Colonic mucosa (tissue), 4 donors: ENCODE data around the gene SET. TPM values are rescaled to one million over a fixed set of nuclear protein-coding genes. Genes with fewer than 3 reads are reported as not detected.
A peak's percentile ranks its signal among the peaks of the same experiment; 100 is the strongest.
"Not testable (repeated sequence)": the region's sequence is repeated elsewhere in the genome, so short reads cannot be mapped to it uniquely, and the experiment has no call there.

Experiments used
- DNase-seq: peaks from one replicate; pipeline ENCODE4 v3.0.0-alpha.2; 2020
- H3K27ac ChIP-seq: fragments of 200-600 bp; one replicate; pipeline ENCODE4 v1.8.0; 2021
- H3K27me3 ChIP-seq: fragments of 200-600 bp; one replicate; pipeline ENCODE4 v1.8.0; 2021
- H3K36me3 ChIP-seq: fragments of 200-600 bp; one replicate; pipeline ENCODE4 v1.8.0; 2021
- H3K4me1 ChIP-seq: fragments of 200-600 bp; one replicate; pipeline ENCODE4 v1.8.0; 2021; ENCODE audit warnings: mild to moderate bottlenecking
- H3K4me3 ChIP-seq: fragments of 200-600 bp; one replicate; pipeline ENCODE4 v1.8.0; 2021
- H3K9ac ChIP-seq, 2 donors: one replicate each; pipeline ENCODE4 v1.7.0; 2013; ENCODE audit warnings: control low read depth in 2 of 2, low read depth in 2 of 2, low read length in 2 of 2
- H3K9me3 ChIP-seq: fragments of 200-600 bp; one replicate; pipeline ENCODE4 v1.8.0; 2021
- intact Hi-C: fragments of 100-400 bp; cut with DNase I; formaldehyde crosslinking; loops from one replicate; pipeline ENCODE4 v1.14.1; 2022
- total RNA-seq, 2 donors: library from RNA; stranded (reverse); fragmentation: NEBNext Ultra II Directional in 1 of 2; extraction: Animal tissue kit (Norgen Biotek cat#: 25700) in 1 of 2; gene quantifications; one replicate each; pipeline ENCODE4 v1.2.1, GENCODE V29; 2021
- TF ChIP-seq, protein P1 (sequence below): fragments of 200-600 bp; IDR thresholded peaks from one replicate; pipeline ENCODE4 v1.8.0; 2022; ENCODE audit warnings: antibody characterized with exemption, mild to moderate bottlenecking
- donor health status: healthy.
- donor health status: DM: no; HTN: no; CAD: no.
- donor health status: DM: no; HTN: no; CAD: no.

The SET gene
- total RNA-seq, 2 donors from 2014 or later = 222 to 348 TPM

GRCh38 chr9:128689820-128690683 lies 1.0 kb downstream of the SET start:
- no peaks in the 10 kb centered on the region for H3K27me3 ChIP-seq
- TF ChIP-seq, protein P1, sequence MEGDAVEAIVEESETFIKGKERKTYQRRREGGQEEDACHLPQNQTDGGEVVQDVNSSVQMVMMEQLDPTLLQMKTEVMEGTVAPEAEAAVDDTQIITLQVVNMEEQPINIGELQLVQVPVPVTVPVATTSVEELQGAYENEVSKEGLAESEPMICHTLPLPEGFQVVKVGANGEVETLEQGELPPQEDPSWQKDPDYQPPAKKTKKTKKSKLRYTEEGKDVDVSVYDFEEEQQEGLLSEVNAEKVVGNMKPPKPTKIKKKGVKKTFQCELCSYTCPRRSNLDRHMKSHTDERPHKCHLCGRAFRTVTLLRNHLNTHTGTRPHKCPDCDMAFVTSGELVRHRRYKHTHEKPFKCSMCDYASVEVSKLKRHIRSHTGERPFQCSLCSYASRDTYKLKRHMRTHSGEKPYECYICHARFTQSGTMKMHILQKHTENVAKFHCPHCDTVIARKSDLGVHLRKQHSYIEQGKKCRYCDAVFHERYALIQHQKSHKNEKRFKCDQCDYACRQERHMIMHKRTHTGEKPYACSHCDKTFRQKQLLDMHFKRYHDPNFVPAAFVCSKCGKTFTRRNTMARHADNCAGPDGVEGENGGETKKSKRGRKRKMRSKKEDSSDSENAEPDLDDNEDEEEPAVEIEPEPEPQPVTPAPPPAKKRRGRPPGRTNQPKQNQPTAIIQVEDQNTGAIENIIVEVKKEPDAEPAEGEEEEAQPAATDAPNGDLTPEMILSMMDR = no peak
- H3K9me3 ChIP-seq = no peaks in the 10 kb centered on the region
- intact Hi-C loops = no loop called here
- H3K4me1 ChIP-seq = peaks cover 14% of the 10 kb centered on the region
- H3K27ac ChIP-seq = no peak overlapping the region
- DNase-seq = peak; percentile 39
- peak overlapping the region; percentile 76 to 89 for H3K9ac ChIP-seq
- peak overlapping the region; percentile 68 for H3K4me3 ChIP-seq
- peaks cover 6% of the 10 kb centered on the region for H3K36me3 ChIP-seq

DNA sequence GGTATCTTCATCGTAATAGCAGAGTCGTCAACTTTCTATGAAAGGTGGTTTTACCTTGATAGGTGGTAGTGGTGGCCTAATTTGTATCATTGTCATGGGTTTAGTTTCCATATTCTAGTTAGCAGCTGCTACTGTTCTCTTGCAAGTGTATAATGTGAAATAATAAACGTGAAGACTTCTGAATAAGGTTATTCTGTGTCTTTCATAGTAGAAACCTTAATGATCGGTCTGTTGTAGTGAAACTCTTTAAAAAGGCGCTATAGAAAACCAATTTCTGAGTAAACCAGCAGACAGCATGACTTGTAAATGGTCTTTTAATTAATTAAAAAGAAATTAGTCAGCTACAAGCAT lies 1.6 kb downstream of the SET start:
- Histone ChIP-seq H3K9me3 (no peaks in the 10 kb centered on the region), H3K36me3 (peaks cover 6% of the 10 kb centered on the region), H3K4me1 (peaks cover 9% of the 10 kb centered on the region), H3K27ac (no peak overlapping the region), H3K9ac (peak overlapping the region; percentile 76 to 89), H3K27me3 (no peaks in the 10 kb centered on the region), H3K4me3 (peak overlapping the region; percentile 68)
- TF ChIP-seq, protein P1 = no peak
- no peak for DNase-seq
- intact Hi-C loops = no loop called here

GRCh38 chr9:128693738-128694137 lies 4.7 kb downstream of the SET start:
- DNase-seq, H3K27ac ChIP-seq, H3K9ac ChIP-seq, H3K27me3 ChIP-seq, H3K4me1 ChIP-seq, intact Hi-C loops, H3K4me3 ChIP-seq, H3K9me3 ChIP-seq, H3K36me3 ChIP-seq: not testable (repeated sequence)

GRCh38 chr9:128694344-128694743 lies 5.3 kb downstream of the SET start:
- DNase-seq = no peak
- TF ChIP-seq, protein P1 = no peak
- no peaks in the 10 kb centered on the region for H3K27me3 ChIP-seq
- H3K27ac ChIP-seq = no peak overlapping the region
- H3K9me3 ChIP-seq = no peaks in the 10 kb centered on the region
- peaks cover 5% of the 10 kb centered on the region for H3K4me1 ChIP-seq
- H3K4me3 ChIP-seq = no peak overlapping the region
- H3K9ac ChIP-seq = no peak overlapping the region
- peaks cover 6% of the 10 kb centered on the region for H3K36me3 ChIP-seq
- intact Hi-C loops = no loop called here

- Histone ChIP-seq H3K9me3 (no peaks in the 10 kb centered on the region), H3K36me3 (peaks cover 6% of the 10 kb centered on the region), H3K27me3 (no peaks in the 10 kb centered on the region), H3K4me1 (no peaks in the 10 kb centered on the region), H3K4me3 (no peak overlapping the region), H3K27ac (no peak overlapping the region), H3K9ac (no peak overlapping the region)
- TF ChIP-seq, protein P1 = no peak
- DNase-seq = no peak
- intact Hi-C loops = no loop called here
These were observed 8.1 kb downstream of the SET start for GRCh38 chr9:128696923-128697707.

GRCh38 chr9:128699096-128699795 lies 10.2 kb downstream of the SET start:
- H3K9me3 ChIP-seq, H3K4me3 ChIP-seq, H3K4me1 ChIP-seq, H3K36me3 ChIP-seq, intact Hi-C loops, H3K9ac ChIP-seq, DNase-seq, H3K27ac ChIP-seq, H3K27me3 ChIP-seq: not testable (repeated sequence)
